Left lung (tissue), 10 donors: ENCODE results near the gene USP5. TPM values are rescaled to one million over a fixed set of nuclear protein-coding genes. Genes with fewer than 3 reads are reported as not detected.

Experiments used
- ATAC-seq: fragments of 200-7000 bp; cut with Tn5 transposase; one replicate; pipeline ENCODE4 v1.9.1; 2020; ENCODE audit warnings: moderate library complexity
- DNase-seq, 4 donors: peaks; one replicate each; pipeline ENCODE4 v3.0.0-alpha.2; 2013 to 2020
- H3K27ac ChIP-seq, 2 donors: fragments of 200-600 bp; sonication (generic) in 1 of 2; one replicate each; pipeline versions ENCODE4 v1.5.0 to v1.8.0; 2020 to 2021
- H3K27me3 ChIP-seq, 2 donors: fragments of 200-600 bp; sonication (generic) in 1 of 2; one replicate each; pipeline versions ENCODE4 v1.5.0 to v1.8.0; 2020 to 2021
- H3K36me3 ChIP-seq, 2 donors: fragments of 200-600 bp; sonication (generic) in 1 of 2; one replicate each; pipeline versions ENCODE4 v1.5.0 to v1.8.0; 2020 to 2021
- H3K4me1 ChIP-seq, 2 donors: fragments of 200-600 bp; one replicate each; pipeline ENCODE4 v1.8.0; 2021
- H3K4me3 ChIP-seq, 2 donors: fragments of 200-600 bp; sonication (generic) in 1 of 2; one replicate each; pipeline versions ENCODE4 v1.5.0 to v1.8.0; 2020 to 2021; ENCODE audit warnings: mild to moderate bottlenecking in 1 of 2
- H3K9me3 ChIP-seq, 2 donors: fragments of 200-600 bp; sonication (generic) in 1 of 2; one replicate each; pipeline versions ENCODE4 v1.5.0 to v1.8.0; 2020 to 2021
- CTCF ChIP-seq, 2 donors: fragments of 200-600 bp; sonication (generic) in 1 of 2; IDR thresholded peaks; one replicate each; pipeline versions ENCODE4 v1.5.0 to v1.8.0; 2021; ENCODE audit warnings: antibody characterized with exemption in 2 of 2
- intact Hi-C, 2 donors: fragments of 100-400 bp; cut with DNase I; formaldehyde crosslinking; loops; one replicate each; pipeline versions ENCODE4 v1.11.2 to v1.14.2; 2022
- polyA plus RNA-seq, 6 donors: library from polyadenylated mRNA; unstranded; fragments of 120-200 nt; gene quantifications; one replicate each; pipeline ENCODE4 v1.2.1, GENCODE V29; 2013; ENCODE audit not compliant: insufficient read length in 6 of 6
- total RNA-seq, 2 donors: library from RNA; stranded (reverse); fragmentation: NEBNext Ultra II Directional; extraction: Animal tissue kit (Norgen Biotek cat#: 25700); gene quantifications; one replicate each; pipeline ENCODE4 v1.2.1, GENCODE V29; 2021
- donor health status: DM: no; HTN: yes; CAD: no.
- donor health status: DM: no; HTN: no; CAD: no.

USP5 gene
- total and polyA plus RNA-seq, 8 donors = 50.8 to 90.2 (median 59.7) TPM

GRCh38 chr12:6851153-6851920 is 613 bp upstream of the USP5 start, which contains the start of gene CDCA3:
CDCA3 (minus strand) TSS chr12:6851286; CDS start chr12:6850952, 334 bp downstream.
- H3K4me1 ChIP-seq = peaks cover 11 to 29% of the 10 kb centered on the region in 2 donors
- peaks cover 0 to 18% of the 10 kb centered on the region in 2 donors for H3K36me3 ChIP-seq
- peak; percentile 86 to 98 (median 96) for DNase-seq
- peak; percentile 80 for ATAC-seq
- no peak for TF ChIP-seq CTCF (IDR thresholded peaks at IDR 0.05)
- intact Hi-C loops = no loop called here
- peak within 1 kb of the TSS; percentile 55 to 62 for H3K4me3 ChIP-seq
- H3K27me3 ChIP-seq = no peaks in the 10 kb centered on the region
- H3K27ac ChIP-seq = peak within 1 kb of the TSS; percentile 95 to 96
- no peaks in the 10 kb centered on the region for H3K9me3 ChIP-seq

- Histone ChIP-seq H3K4me3 (peak overlapping the region; percentile 55 to 62), H3K27ac (peak overlapping the region; percentile 95 to 96), H3K4me1 (peaks cover 11 to 29% of the 10 kb centered on the region in 2 donors), H3K36me3 (peaks cover 0 to 28% of the 10 kb centered on the region in 2 donors), H3K9me3 (no peaks in the 10 kb centered on the region), H3K27me3 (no peaks in the 10 kb centered on the region)
- TF ChIP-seq CTCF (IDR thresholded peaks at IDR 0.05) = no peak
- no peak for ATAC-seq
- DNase-seq = peak in 1 of 4 donors; percentile 55
- intact Hi-C loops = no loop called here
These were observed 853 bp downstream of the USP5 start for GRCh38 chr12:6852651-6853354.

GRCh38 chr12:6853626-6854025 is 1.7 kb downstream of the USP5 start:
- peaks cover 0 to 36% of the 10 kb centered on the region in 2 donors for H3K36me3 ChIP-seq
- no peak for TF ChIP-seq CTCF (IDR thresholded peaks at IDR 0.05)
- ATAC-seq (no peak), DNase-seq (no peak)
- H3K27ac ChIP-seq = peak overlapping the region; percentile 95 to 96
- H3K4me1 ChIP-seq = peaks cover 11 to 29% of the 10 kb centered on the region in 2 donors
- no peaks in the 10 kb centered on the region for H3K27me3 ChIP-seq
- H3K9me3 ChIP-seq = no peaks in the 10 kb centered on the region
- intact Hi-C loops = no loop called here
- peak overlapping the region in 1 of 2 donors; percentile 62 for H3K4me3 ChIP-seq

GRCh38 chr12:6854036-6854435 is 2.1 kb downstream of the USP5 start:
- DNase-seq (no peak), ATAC-seq (no peak)
- Histone ChIP-seq H3K36me3 (peaks cover 0 to 40% of the 10 kb centered on the region in 2 donors), H3K9me3 (no peaks in the 10 kb centered on the region), H3K27ac (no peak overlapping the region), H3K4me1 (peaks cover 11 to 29% of the 10 kb centered on the region in 2 donors), H3K27me3 (no peaks in the 10 kb centered on the region), H3K4me3 (no peak overlapping the region)
- no peak for TF ChIP-seq CTCF (IDR thresholded peaks at IDR 0.05)
- intact Hi-C loops = no loop called here

- DNase-seq (no peak), ATAC-seq (no peak)
- no peaks in the 10 kb centered on the region for H3K9me3 ChIP-seq
- TF ChIP-seq CTCF (IDR thresholded peaks at IDR 0.05) = no peak
- no peak overlapping the region for H3K4me3 ChIP-seq
- H3K4me1 ChIP-seq = peaks cover 11 to 24% of the 10 kb centered on the region in 2 donors
- H3K27ac ChIP-seq = no peak overlapping the region
- no peaks in the 10 kb centered on the region for H3K27me3 ChIP-seq
- peaks cover 0 to 53% of the 10 kb centered on the region in 2 donors for H3K36me3 ChIP-seq
- intact Hi-C loops = no loop called here
These were observed 3.4 kb downstream of the USP5 start for GRCh38 chr12:6855322-6855721.
